ENCODE data around the gene CD300LF.
A peak's percentile ranks its signal among the peaks of the same experiment; 100 is the strongest.

Gene CD300LF

DNA sequence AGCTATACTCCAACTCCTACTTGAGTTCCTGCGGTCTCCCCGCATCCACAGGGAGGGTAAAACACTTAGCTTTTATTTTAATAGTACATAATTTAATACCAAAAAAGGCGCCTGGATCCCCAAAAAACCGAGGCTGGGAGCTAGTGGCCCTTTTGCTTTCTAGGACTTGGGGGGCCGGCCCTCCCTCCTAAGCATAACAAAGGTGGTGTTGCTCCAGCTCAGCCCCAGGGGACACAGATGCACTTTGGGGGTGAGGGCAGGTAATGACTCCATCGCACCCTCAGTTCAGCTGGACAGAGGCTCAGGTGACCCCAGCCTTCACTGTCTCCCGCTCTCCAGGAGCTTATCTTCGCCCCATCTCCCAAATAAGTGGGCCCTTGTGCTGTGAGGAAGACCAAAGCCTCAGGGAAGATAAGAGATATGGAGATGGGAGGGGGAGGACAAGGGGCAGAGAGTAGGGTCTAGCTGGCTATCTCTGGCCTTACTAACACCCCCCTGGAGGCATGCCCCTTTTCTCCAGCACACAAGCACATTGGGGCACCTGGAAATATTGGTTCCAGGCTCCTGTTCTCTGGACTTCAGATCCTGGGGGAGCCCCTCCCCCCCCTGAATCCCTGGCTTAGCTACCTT, 32.9 kb upstream of the CD300LF start:
- no peak for DNase-seq

- peak; percentile 76 for DNase-seq
These were observed 32.2 kb upstream of the CD300LF start for GRCh38 chr17:74744714-74745547.

DNA sequence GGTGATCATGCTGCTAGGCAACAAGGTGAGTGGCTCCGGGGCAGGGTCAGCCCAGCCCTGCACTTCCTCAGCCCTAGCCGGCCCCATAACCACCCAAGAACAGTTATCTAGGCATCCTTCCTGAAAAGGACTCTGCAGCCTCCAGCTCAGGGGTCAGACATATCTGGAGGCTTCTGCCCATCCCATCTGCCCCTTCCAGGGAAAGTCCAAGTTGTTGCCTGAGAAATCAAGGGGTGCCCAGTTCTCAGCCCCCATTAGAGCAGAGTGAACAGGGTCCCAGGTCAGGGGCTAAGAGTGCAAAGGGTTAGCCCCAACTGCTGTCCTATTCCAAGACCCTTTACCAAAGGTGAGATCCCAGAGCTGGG, 31.6 kb upstream of the CD300LF start:
- no peak for DNase-seq

- no peak for DNase-seq
These were observed 31.0 kb upstream of the CD300LF start for GRCh38 chr17:74743755-74744154.

DNA sequence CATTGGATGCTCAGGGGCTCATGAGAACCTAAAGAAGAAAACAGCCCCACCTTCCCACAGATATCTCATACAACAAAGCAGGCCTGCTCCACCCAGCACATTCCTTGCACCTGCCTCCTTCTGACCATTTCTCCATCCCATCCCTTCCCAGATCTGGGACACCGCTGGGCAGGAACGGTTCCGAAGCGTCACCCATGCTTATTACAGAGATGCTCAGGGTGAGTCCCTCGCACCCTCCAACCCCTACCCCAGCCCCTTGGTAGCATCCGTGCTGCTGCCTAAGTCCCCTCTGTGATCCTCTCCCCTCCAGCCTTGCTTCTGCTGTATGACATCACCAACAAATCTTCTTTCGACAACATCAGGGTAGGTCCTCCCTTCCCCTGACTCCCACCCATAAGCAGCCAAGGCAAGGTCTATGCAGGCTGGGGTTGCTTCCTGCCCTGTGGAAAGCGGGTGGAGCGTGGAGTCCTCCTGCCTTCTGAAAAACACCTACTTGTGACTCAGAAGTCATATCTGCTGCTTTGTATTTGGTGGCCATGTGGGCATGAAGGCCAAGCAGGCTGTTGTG, 30.3 kb upstream of the CD300LF start:
- no peak for DNase-seq

DNA sequence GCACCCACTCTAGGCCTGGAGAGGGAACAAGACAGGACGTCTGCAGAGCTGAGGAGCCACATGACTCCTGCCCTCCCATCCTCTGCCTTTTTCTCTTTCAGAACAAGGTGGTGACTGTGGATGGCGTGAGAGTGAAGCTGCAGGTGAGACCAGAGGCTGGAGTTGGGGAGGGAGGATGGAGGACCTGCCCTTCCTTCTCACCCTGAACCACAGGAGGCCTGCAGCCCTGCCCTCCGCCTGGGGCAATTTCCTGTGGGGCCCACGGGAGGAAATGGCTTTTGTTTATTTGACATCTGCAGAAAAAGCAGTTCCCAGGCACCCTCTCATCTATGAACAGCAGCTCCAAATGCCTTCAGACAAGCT, 29.4 kb upstream of the CD300LF start:
- peak; percentile 72 for DNase-seq

GRCh38 chr17:74740641-74741387, 28.1 kb upstream of the CD300LF start:
- no peak for DNase-seq

- DNase-seq = no peak
These were observed 27.4 kb upstream of the CD300LF start for GRCh38 chr17:74740173-74740572.

DNA sequence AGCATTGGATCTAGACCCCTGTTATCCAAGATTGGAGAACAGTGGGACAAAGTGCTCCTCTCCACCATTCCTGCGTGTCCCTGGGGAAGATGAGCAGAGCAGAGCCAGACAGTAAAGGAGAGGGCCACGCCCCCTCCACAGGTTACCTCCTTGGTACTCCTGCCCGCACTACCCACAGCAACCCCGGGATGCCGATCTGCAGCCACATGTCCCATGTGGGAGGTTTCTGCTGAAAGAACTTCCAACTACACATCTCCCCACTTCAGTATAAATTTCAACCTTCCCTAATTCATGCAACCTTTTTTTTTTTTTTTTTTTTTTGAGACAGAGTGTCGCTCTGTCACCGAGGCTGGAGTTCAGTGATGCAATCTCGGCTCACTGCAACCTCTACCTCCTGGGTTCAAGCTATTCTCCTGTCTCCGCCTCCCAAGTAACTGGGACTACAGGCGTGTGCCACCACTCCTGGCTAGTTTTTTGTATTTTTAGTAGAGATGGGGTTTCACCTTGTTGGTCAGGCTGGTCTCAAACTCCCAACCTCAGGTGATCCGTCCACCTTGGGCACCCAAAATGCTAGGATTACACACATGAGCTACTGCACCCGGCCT, 26.6 kb upstream of the CD300LF start:
- no peak for DNase-seq

- DNase-seq = peak; percentile 77
These were observed 25.6 kb upstream of the CD300LF start for GRCh38 chr17:74738051-74738996.

- no peak for DNase-seq
These were observed 24.8 kb upstream of the CD300LF start for GRCh38 chr17:74737299-74738050.

DNA sequence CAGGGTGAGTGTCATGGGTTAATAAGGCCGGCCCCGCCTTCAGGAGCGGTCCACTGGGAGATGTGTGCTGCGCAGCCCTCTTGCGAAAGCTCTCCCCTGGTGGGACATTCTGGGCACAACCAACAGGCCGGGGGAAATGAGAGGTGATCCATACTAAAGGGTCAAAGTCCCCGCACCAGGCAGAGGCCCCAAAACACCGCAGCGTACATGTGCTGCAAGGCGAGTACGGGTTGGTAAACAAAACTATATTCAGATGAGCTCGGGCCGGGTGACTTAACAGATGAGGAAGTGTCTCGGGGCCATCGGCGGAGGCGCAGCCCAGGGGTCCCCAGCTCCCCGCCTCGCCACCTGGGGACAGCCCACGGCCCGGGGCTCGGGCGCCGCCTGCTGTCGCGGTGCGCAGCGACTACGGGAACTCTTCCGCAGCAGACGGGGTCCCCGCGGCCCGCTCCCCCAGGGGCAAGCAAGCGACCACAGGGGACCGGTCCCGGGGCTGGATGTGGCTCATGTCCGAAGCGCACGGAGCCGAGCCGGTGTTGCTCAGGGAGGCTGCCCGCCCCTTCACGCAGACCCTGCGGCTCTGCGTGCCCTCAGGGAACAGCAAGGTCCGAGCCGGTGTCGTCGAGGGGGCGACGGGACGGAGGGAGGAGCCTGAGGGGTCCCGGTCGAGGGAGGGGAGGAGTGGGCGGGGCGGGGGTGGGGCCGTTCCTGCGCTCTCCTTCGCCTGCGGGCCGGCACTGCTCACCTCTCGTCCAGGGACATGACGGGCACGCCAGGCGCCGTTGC, 24.0 kb upstream of the CD300LF start, which contains the start of gene RAB37:
Gene RAB37 (plus strand): TSS at position 744 of the 786 bp plus-strand sequence. CDS start 17 bp downstream, at position 761.
- DNase-seq = no peak

- DNase-seq = no peak
These were observed 21.5 kb upstream of the CD300LF start for GRCh38 chr17:74734256-74734655.

DNA sequence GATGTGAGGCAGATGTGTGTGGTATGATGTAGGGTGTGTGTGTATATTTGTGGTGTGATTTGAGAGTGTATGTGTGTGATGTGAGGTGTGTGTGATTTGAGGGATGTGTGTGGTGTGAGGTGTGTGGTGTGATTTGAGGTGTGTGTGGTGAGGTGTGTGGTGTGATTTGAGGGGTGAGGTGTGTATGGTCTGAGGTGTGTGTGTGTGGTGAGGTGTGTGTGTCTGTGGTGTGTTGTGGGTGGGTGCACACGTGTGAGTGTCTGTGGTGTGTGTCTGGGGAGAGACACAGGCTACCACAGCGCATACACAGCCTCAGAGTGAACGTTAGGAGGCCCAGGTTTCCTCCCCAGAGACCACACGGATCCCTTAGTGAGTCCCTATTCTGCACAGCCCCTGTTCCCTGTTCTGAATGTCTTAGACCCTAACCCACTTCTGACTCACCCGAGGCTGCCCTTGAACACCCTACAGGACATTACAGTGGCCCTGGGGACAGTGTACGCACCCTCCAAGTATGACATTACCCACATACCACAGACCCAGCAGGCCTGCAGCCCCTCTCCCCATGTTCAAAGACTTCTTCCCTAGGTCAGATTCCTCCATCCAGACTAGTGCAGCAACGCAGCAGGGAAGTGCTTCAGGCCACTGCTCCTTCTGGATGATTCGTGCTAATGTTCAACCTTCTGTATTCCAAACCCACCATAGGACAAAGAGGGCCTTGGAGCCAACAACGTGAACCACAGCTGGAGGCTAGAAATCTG, 20.8 kb upstream of the CD300LF start:
- no peak for DNase-seq

- no peak for DNase-seq
These were observed 19.5 kb upstream of the CD300LF start for GRCh38 chr17:74732042-74732867.

DNA sequence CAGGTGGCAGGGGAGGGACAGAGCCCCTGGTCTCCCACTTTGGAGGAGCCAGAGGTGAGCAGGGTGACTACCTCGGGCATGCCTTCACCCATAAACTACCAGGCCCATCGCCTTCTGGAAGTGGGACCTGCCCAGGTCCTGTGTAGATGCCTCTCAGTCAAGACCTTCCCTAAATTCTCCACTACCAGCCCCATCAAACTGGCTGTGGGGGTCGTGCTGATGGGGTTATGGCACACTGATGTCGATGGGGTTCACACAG, 18.6 kb upstream of the CD300LF start:
- no peak for DNase-seq

GRCh38 chr17:74730491-74731346, 18.0 kb upstream of the CD300LF start:
- peak; percentile 66 for DNase-seq

- DNase-seq = no peak
These were observed 17.1 kb upstream of the CD300LF start for GRCh38 chr17:74729866-74730265.
